Left kidney (tissue), 2 donors: ENCODE results near the gene SPATA32. TPM values are rescaled to one million over a fixed set of nuclear protein-coding genes. Genes with fewer than 3 reads are reported as not detected.

Experiments
- DNase-seq: peaks from one replicate; pipeline ENCODE4 v3.0.0-alpha.2; 2013
- polyA plus RNA-seq: library from polyadenylated mRNA; unstranded; fragments of 120-200 nt; gene quantifications from one replicate; pipeline ENCODE4 v1.2.1, GENCODE V29; 2013; ENCODE audit not compliant: insufficient read length

SPATA32 gene
- polyA plus RNA-seq, 1 donor: 0.38 TPM

DNA sequence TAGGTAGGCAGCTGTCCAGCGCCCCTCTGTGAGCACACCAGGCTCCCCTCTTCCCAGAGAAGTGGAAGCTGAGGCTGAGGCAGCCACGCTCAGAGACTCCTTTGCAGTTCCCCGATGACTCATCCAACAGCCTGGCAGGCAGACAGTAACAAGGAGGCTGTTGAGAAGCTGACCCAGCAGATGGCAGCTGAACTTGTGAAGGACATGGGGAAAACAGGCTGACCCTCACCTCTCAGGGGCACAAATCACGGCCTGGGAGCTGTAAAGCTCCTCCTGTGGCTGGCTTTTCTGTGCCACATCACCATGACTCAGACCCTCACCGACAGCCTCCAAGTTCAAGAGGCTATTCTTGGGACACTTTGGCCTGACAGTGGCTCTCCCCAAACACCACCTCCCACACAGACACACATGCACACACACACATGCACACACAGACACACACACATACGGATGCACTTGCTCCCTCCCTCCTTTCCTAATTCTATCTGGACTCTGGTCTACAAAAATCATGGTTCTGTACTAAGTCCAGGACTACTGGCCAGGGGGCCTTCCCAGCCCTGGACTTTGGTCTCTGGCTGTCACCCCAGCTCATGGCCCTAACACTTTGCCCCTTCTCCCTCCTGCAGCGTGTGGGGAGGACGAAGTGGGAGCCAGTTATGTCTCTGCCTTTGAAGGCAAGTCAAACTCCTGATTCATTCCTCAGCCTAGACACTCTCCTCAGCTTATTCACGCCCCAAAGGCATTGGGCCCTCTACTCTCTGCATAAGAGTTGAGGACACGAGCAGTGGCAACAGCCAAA is 31.7 kb upstream of the SPATA32 start:
- no peak for DNase-seq

DNA sequence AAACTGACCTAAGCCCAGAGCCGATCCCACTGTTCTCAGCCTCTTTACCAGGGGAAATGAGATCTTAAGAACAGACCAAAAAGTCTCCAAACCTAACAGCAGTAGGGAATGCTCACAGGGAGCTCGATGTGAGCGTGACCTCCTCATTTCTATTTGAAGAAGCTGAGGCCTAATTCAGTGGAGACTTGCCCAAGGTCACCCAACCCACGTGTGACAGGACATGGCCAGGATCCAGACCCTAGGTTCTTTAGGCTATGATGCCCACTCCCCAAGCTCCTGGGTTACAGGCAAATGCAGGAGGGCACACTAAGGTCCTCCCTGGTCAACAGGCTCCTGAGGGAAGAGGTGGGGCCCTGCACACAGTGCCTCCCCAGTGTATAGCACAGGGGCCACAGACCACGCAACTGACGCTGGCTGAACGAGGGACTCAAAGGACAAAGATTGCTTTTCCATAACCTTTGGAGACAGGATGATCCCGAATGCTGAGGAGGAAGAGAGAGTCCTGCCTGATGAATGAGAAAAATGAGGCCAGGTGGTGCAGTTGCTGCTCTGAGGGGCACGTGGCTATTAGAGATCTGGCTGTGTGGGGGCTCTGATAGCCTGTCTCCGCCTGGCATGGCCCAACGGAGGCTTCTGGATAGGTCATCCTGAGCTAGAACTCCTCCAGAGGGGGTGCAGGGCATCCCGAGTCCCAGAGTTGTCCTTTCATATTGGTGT is 31.0 kb upstream of the SPATA32 start:
- DNase-seq: no peak

DNA sequence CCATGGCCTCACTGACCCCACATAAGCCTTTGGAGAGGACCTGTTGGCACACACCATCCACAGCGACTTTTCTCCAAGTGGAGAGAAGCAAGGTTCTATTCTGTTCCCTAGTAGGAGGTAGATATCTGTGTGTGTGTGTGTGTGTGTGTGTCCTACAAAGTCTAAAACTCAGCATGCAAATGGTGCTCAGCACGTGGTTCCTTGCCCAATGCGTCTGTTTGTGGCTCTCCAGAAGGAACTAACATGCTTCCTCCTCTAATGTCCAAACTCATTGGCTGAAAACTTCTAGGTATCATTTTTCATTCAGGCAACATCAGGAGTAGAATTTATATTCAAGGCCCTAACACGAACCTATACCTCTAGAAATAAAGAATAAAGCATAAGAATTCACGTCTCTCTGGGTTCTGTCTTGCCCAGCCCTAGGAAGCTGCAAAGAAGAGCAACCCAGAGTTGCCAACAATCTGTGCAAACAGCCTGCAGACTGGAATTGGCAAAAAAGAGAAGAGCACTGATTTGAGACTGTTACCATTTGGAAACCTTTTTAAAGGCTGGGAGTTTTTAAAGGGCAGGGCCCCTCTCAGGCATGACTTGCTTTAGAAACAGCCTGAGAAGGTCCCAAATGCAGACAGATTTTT is 29.4 kb upstream of the SPATA32 start:
- no peak for DNase-seq

DNA sequence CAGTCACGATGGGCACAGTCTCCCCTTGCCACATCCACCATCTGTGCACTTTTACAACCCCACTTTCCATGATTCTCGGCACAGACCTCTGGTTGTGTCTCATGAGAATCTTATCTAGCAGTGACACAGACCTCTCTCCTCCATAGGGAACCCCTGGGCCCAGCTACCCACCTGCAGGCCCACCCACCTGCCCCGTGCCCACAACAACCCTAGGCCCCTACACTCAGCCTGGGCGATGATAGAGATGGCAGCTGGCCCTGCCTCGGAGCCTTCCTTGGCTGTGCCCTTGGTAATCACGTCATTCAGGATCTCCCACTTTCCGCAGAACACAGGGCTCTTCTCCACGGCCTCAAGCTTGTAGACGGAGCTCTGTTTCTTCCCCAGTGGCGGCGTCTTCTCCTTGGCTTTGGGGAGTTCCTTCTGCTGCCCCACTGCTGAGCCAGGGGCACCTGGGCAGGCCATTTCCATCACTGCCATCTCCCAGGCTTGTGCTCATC is 28.4 kb upstream of the SPATA32 start:
- no peak for DNase-seq

DNA sequence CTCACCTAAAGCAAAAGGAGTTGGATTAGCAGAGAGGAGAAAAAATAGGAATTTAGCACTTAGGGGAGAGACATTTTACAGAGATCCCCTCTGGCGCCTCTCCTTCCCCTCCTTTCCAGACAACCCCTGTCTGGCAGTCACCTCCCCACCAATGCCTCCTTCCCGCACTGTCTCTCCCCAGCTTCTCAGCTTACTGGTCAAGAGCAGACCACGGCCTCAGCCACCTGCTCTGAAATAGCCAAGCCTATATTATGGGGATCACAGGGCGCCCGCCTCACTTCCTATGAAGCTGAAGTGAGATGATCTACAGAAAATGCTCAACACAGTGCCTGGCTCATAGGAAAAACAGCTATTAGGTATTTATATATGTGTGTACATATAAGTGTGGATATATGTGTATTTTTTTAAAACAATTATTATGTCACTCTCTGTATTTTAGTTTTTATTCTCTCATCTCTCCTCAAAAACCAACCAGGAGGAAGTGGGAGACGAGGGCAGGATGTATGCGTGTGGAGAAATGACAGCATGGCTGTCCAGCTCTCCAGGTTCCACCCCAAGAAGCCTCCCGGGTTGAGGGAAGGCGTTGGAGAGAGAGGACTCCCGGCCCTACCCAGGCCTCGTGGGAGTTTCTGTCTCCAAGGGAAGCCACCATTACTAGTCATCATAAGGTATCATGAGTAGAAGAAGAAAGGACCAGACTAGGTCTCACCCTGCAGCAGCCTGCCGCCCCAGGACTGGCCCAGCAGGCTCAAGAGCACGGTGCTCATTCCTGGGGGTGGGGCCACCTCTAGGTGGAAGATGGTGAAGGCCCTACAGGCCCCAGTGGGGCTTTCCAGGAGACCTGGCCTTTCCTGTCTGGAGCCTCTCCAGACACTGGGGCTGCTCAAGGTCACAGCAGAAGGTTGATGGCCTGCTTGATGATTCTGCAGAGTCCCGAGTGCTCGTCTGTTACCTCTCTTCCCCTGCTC is 27.7 kb upstream of the SPATA32 start:
- no peak for DNase-seq

DNA sequence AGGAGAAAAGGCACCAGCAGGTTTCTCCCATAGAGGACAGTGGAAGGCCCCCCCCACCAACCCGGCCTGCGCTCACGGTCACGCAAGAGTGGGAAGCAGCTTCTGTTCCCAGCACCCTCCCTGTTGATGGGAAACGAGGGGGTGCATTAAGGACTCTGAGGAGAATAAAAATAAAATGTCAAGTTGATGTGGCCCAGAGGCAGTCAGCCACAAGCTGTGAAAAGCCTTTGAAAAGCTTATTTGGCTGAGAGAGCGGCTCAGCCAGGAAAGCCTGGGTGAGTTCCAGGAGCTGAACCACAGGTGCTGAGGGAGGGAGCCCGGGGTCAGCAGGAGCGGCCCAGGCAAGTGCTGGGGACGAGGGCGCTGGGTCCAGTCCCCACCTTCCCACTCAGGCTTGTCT is 26.9 kb upstream of the SPATA32 start:
- DNase-seq: no peak

DNA sequence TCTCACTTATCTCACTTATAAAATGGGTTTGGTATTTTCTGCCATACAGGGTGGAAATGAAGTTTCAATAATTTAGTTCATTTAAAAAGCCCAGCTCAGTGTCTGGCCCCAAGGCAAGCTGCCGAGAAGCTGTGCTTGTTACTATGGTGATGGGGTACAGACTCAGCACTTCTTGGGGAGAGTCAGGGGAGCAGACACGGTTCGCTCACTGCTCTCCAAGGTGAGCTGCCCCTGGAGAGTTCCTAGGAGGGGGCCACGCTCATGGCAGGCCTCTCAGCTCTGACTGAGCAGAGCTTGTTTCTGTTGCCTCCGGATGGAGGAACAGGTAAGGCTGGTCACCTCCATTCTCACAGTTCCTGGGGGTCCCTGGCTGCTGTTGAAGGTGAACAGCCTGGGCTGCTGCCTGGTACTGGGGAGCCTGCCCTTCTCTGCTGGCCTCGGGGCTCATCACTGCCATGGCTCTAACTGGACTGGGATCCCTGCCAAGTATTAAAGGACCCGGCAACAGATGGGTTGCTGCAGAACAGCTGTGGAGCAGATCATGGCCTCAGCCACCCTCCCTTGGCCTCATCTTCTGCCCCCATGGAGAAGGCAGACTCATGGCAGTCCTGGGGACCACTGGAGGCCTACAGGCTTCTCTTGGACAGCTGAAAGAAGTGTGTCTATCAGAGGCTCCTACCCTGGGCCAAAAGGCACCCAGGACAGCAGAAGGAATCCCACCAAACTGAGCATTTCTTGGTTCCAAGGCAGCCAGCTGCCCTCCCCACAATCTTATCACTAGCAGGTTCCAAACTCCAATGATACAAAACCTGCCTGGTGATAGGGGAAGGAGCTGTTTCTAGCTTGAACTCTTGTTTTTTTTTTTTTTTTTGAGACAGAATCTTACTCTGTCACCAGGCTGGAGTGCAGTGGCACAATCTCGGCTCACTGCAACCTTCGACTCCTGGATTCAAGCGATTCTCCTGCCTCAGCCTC is 25.9 kb upstream of the SPATA32 start:
- DNase-seq: no peak

DNA sequence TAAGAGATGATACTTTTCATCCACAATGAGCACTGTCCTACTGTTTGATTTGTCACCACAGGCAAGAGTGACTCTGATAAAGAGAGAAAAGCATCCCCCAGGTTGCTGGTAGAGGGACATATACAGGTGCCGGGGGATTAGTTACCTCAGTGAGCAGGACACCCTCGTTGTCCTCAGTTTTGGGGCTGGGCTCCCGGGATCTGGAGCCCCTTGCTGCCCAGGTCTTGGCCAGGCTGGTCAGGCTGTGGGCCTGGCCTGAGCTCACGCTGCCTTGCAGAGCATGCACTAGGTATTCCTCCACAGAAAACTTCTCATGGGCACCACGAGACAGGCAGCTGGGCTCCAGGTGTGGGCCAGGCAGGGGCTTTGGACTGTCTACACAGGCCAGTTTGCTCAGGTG is 24.4 kb upstream of the SPATA32 start:
- no peak for DNase-seq

DNA sequence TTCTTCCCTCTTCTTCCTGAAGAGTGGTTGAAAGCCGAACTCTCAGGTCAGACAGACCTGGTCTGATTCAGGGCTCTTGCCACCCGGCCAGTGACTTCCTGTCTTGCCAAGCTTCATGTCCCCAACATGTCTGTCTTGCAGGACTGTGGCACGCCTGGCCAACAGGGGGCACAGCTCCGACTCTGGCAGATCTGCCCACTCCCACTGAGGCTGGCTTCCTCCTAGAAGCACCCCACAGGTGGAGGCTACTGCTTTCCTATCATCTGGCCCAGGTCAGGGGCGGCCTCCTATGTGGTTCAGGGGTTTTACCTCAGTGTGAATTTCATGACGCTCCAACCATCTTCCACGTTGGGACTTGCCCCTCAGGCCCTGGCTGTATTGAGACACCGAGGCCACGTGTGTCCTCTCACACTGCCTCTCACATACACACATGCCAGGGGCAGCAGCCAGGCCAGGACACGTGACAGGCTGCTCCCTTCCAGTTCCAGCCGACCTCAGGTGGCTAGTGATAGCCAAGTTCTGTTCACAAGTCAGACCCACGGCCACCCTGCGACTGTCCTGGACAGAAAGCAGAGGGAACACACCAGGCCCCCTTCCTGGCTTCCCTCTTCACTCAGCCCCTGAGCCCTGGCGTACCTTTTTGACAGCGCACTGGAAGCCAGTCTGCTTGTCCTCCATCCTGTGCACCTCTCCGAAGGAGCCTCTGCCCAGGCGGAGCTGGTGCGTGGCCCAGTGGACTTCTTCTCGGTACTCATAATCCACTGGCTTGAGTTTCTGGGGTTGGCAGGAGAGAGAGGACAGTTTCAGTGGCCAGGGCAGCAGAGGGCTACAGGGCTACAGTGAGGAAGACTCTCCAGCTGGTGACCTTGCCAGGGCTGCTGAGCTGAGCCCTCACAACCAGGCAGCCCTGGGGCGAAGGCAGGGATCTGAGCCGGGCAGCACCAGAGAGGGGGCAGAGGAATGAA is 22.6 kb upstream of the SPATA32 start:
- no peak for DNase-seq

DNA sequence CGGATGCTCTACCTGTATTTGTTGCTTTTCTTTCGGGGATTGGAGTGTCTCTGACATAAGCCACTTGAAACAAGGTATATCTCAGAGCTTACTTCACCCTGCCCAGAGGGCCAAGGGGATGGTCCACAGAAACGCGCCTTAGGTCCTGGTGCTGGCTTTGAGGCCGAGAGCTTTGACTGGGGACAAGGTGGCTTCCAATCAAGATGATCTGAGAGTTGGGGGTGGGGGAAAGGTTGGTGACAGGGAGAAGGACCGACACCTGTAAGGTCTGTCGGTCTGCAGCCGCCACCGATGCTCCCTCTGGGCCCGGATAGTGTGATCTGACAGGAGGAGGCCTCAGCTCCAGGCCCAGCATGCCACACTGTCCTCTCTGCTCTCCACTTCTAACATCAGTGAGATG is 21.8 kb upstream of the SPATA32 start:
- DNase-seq: no peak

DNA sequence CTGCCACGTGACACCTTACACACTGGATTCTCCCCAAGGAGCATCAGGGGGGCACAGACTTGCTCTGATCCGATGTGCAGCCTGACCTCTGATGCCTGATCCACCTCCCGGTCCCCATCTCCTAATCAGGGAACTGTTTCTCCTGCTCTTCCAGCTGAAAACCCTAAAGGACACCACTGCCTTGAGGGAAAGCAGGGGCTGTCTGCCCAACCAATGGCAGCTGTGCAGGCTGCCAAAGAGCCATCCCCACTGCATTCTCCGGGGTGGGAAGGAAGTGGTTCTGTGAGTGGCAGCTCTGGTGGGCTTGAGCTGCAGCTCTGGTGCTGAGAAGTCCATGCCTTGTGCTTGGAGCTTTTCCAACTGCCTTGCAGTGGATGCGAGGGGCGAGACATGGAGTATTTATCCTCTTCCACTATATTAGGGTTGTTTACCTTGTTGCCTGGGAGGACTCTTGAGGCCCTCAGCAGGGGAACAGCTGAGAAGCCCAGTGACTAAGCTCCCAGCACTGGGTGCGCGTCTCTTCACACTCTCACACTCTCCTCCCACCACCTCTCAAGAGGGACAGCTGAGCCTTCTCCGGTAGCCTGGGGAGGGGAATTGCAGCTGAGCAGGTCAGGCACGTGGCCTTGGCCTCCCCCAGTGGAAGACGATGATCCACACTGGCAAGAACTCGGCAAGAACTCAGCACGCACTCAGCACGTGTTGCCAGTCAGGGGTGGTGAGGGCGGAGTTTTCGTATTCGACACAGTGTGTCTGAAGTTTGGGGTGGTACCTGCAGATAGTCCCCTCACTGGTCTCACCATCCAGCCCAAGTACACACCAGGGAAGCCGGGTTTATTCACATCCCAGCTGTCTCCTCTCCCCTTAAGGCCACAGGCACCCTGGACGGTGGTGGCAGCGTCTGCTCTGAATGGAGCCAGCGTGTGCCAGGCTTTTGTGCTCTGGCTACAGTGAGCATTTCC is 21.1 kb upstream of the SPATA32 start:
- no peak for DNase-seq

DNA sequence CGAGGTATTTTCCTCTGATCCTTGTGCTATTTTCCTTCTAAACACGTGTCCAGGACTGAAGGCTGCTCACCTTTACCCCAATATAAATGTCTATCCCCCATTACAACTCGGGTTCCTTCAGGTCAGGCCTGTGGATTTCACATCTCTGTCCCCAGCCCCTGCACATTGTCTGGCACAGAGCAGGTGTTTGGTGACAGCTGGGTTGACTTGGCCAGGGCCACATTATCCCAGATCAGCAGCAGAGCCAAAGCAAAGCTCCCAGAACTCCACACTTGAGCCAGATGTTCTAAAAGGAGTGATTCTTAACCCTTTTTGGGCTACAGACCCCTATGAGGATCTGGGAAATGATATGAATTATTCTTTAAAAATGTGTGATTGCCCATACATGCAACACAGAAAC is 18.0 kb upstream of the SPATA32 start:
- no peak for DNase-seq

DNA sequence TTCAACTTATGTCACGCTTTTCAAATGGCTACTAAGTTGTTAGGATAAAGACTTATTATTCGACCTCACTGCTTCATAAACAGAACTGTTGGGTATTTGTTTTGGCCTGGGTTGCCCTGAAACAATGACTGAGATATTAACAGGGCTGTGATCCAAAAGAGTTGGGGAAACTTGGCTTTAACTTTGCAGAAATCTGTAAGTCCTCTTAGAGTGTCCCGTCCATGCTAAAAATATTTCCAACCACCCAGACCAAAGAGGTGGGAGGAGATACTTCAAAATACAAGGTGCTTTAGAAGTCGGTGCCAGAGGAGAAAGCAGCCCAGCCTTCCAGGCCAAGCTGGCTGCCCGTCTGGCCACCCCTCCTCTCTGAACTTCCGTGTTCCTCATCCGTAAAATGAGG is 16.1 kb upstream of the SPATA32 start:
- no peak for DNase-seq

DNA sequence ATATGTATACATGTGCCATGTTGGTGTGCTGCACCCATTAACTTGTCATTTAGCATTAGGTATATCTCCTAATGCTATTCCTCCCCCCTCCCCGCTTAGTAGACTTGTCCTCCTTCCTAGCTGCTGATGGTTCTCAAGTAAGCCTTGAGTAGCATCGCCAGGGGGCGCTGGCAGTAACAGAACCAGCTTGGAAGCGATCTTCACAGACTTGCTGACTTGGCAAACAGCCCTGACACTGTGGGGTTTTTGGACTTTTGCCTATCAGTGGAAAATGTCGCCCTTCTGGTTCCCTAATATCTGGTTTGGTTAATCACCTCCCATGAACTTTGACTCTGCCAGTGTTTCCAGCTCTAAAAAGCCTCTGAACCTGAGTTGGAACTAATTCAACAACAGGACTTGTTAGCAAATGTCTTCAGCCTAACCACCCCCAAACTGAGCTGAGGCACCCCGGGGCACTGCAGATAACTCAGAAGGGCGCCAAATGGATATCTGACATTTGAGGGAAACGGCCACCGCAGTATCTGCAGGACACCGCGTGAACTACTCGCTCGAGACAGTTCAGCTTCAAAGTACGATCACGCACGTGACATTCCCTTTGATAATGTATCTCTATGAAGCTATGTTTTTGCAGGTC is 15.4 kb upstream of the SPATA32 start:
- DNase-seq: peak; percentile 93

DNA sequence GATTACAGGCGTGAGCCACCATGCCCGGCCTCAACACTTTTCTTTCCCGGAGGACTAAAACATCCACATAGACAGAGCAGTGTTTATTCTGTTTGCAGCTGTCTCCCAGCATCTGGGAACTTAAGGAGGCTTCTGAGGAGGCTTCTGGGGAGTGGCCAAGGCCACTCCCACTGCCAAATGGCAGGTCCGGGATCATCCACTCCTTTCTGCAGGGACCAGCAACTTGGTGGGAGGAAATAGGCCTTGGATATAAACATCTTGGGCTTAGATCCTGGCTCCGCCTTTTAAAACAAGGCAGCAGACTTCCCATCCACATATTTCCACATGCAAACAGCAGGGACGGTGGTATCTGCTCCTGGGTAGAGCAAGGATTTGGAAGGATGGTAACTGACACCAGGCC is 14.1 kb upstream of the SPATA32 start:
- no peak for DNase-seq

DNA sequence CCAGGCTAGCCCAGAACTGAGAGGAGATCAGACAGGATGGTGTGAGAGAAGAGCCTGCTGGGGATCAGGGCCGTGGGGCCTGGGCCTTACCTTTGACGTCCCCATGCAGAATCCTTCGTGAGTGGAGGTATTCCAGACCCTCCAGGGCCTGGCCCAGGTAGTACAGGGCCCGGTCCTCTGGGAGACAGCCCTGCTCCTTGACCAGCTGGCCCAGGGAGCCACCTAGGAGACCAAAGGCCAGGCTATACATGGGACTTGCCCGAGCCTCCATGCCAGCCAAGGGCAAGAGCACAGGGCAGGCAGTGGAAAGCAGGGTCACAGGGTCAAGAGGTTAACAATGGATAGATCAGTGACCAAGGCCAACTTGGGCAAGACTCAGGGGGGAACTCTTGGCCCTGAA is 12.1 kb upstream of the SPATA32 start:
- no peak for DNase-seq

DNA sequence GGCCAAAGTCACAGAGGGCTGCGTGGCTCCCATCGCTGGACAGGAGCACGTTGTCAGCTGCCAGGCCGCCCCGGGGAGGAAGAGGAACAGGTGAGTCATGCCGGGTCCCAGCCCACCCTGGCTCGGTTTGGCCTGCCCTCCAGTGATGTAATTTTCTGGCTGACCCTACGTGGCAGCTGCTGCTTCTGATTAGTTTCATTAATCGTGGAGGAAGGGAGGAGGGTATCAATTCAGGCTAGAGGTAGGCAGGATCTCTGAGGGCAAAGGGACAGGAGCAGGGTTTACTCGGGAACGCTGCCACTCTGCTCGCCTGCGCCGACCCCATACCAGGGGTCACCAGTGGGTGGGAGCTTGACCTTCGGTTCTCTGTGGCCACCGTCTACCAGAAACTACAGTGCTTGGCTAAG is 11.7 kb upstream of the SPATA32 start:
- DNase-seq: no peak

DNA sequence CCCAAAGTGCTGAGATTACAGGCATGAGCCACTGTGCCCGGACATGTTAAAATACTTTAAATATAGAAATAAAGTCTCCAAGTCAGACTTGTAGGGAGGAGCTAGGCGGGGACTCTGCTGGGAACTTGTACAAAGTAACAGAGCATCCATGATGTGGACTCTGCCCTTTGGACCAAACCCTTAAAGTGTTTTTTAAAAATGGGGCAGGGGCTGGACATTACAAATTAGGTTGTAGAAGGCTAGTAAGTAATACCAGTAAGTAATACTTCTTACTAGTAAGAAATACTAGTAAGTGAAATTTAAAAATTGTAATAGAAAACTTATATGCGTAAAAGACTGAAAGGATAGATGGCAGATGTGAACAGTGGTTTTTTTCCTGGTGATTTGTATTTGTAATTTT is 9.7 kb upstream of the SPATA32 start:
- DNase-seq: no peak
